ENCODE data around the gene DCDC1.

DCDC1 gene

DNA sequence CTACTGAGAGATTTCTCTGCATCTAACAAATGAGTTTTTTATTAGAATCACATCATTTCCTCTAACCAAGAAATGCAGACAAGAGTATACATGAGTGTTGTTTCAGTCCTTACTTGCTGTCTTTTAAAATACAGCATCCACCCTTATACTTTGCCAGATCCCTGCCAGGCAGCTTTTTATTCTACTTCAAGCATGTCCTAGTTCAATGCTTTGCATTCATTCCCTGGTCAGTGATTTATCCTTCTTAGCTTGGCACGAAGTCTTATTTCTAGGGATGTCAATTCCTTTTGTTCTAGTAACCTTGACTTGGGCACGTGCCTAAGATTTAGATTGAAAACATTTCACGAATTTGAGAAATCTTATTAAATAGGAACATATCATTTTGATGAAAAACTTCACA, 476.2 kb downstream of the DCDC1 start:
- no peak overlapping the region for H2AFZ ChIP-seq (ENCODE audit: low read depth, low read length)
- H3K36me3 ChIP-seq (replicated peaks; ENCODE audit: low read depth, low read length) = no peaks in the 10 kb centered on the region

DNA sequence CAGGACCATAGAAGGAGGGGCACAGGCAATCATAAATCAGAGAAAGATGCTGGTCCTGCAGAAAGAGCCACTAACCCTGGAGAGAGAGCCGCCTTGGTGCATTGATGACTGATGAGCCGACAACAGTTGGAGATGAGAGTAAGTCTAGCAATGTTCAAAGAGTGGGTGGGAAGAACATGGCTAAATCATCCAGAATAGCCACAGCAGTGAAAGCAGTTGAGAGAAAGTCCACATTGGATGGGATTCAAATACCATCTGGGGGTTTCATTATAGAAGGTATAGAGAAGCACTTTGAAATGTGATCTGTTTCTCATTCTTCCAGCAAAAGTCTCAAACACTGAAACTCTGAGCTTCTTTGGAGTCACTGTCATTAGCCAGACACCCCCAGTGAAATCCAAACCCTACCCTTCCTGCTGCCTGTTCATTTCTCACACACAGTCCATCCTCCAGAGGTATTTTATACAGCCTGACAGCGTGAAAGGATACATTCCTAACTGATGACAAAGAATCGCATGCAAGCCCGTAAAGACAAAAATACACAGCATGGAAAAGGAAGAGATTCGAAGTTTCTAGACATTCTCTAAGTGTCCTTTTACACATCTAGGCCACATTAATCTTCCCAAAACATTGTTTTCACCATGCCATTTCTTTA, 480.3 kb downstream of the DCDC1 start:
- Histone ChIP-seq H3K4me3 (ENCODE audit: low read length) (no peak overlapping the region), H3K36me3 (replicated peaks; ENCODE audit: low read depth, low read length) (no peaks in the 10 kb centered on the region), H4K20me1 (ENCODE audit: insufficient read depth, low read length) (no peaks in the 10 kb centered on the region), H3K27me3 (ENCODE audit: low read depth, low read length) (peaks cover 6% of the 10 kb centered on the region; the same call in 1 of the 2 replicates), H3K4me2 (ENCODE audit: low read length) (no peak overlapping the region), H3K9ac (ENCODE audit: low read length) (no peak overlapping the region), H3K79me2 (ENCODE audit: low read length) (no peaks in the 10 kb centered on the region), H3K9me3 (ENCODE audit: insufficient read depth, low read length) (no peaks in the 10 kb centered on the region), H3K4me1 (ENCODE audit: low read length) (no peaks in the 10 kb centered on the region), H3K27ac (ENCODE audit: low read length) (no peak overlapping the region), H2AFZ (ENCODE audit: low read depth, low read length) (no peak overlapping the region)
- TF ChIP-seq, protein P1, sequence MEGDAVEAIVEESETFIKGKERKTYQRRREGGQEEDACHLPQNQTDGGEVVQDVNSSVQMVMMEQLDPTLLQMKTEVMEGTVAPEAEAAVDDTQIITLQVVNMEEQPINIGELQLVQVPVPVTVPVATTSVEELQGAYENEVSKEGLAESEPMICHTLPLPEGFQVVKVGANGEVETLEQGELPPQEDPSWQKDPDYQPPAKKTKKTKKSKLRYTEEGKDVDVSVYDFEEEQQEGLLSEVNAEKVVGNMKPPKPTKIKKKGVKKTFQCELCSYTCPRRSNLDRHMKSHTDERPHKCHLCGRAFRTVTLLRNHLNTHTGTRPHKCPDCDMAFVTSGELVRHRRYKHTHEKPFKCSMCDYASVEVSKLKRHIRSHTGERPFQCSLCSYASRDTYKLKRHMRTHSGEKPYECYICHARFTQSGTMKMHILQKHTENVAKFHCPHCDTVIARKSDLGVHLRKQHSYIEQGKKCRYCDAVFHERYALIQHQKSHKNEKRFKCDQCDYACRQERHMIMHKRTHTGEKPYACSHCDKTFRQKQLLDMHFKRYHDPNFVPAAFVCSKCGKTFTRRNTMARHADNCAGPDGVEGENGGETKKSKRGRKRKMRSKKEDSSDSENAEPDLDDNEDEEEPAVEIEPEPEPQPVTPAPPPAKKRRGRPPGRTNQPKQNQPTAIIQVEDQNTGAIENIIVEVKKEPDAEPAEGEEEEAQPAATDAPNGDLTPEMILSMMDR (IDR thresholded peaks at IDR 0.05; ENCODE audit: low read depth, low read length) = no peak
- TF ChIP-seq EZH2phosphoT487 (IDR thresholded peaks at IDR 0.05; ENCODE audit: low read depth) = no peak

More for the DNA sequence above, 476.2 kb downstream of the DCDC1 start:
- Histone ChIP-seq H3K4me3 (ENCODE audit: low read length) (no peak overlapping the region), H3K27ac (ENCODE audit: low read length) (no peak overlapping the region), H3K9ac (ENCODE audit: low read length) (no peak overlapping the region), H3K27me3 (ENCODE audit: low read depth, low read length) (peaks cover 6% of the 10 kb centered on the region; the same call in 1 of the 2 replicates), H3K79me2 (ENCODE audit: low read length) (no peaks in the 10 kb centered on the region), H3K4me1 (ENCODE audit: low read length) (no peaks in the 10 kb centered on the region), H3K9me3 (ENCODE audit: insufficient read depth, low read length) (no peaks in the 10 kb centered on the region), H3K4me2 (ENCODE audit: low read length) (no peak overlapping the region), H4K20me1 (ENCODE audit: insufficient read depth, low read length) (no peaks in the 10 kb centered on the region)
- no peak for TF ChIP-seq EZH2phosphoT487 (IDR thresholded peaks at IDR 0.05; ENCODE audit: low read depth)
- TF ChIP-seq, protein P1 (IDR thresholded peaks at IDR 0.05; ENCODE audit: low read depth, low read length) = no peak

DNA sequence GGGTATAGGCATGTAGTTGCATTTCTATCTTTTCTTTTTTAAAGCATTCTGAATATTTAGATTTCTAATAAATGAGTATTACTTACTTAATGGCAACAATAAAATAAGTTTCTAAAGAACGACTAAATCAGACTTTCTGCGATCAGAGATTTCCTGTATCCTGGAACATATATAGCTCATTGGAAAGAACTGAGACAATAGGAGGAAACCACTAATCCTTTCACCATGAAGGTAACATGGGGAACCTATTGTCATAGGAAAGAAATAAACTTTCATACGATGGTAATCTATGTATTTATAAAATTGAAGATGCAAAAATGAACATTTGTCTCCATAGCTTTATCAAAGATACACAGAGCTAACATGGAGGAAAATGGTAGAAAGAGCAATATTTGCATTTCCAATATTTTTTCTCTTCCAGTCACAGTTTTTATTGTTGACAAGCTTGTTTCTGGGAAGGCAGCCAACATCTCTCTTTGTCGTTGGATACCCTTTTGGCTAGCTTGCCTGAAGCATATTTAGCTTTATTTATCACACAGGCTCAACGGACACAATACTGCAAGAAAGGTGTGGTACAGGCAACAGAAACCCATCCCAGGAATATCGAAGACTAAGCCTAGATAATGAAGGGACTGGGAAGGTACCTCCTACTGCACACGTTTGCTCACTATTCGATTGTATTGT, 490.1 kb downstream of the DCDC1 start:
- H3K4me2 ChIP-seq (ENCODE audit: low read length) = no peak overlapping the region
- H4K20me1 ChIP-seq (ENCODE audit: insufficient read depth, low read length) = no peaks in the 10 kb centered on the region
- TF ChIP-seq EZH2phosphoT487 (IDR thresholded peaks at IDR 0.05; ENCODE audit: low read depth) = no peak
- TF ChIP-seq, protein P1 (IDR thresholded peaks at IDR 0.05; ENCODE audit: low read depth, low read length) = no peak

DNA sequence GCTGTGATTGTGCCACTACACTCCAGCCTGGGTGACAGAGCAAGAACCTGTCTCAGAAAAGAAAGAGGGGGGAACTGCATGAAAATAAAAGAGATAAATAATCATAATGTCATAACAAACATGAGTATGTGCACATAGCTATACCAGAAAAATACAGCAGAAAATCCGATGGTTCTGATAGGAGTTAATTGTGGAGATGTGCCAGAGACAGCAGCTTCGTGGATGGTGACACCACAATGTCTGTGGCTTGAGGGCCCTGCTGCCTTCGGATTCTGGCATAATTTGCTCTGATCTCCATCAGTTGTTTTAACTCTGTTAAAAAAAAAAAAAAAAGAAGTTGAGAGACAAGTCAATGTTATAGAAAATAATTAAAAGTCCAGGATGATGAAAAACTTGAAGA, 491.1 kb downstream of the DCDC1 start:
- TF ChIP-seq, protein P1 (IDR thresholded peaks at IDR 0.05; ENCODE audit: low read depth, low read length) = no peak
- TF ChIP-seq EZH2phosphoT487 (IDR thresholded peaks at IDR 0.05; ENCODE audit: low read depth) = no peak

More for the DNA sequence above, 490.1 kb downstream of the DCDC1 start:
- Histone ChIP-seq H3K79me2 (ENCODE audit: low read length) (no peaks in the 10 kb centered on the region), H3K27ac (ENCODE audit: low read length) (no peak overlapping the region), H3K36me3 (replicated peaks; ENCODE audit: low read depth, low read length) (no peaks in the 10 kb centered on the region), H3K27me3 (ENCODE audit: low read depth, low read length) (peaks cover 9% of the 10 kb centered on the region; the same call in 1 of the 2 replicates), H3K9ac (ENCODE audit: low read length) (no peak overlapping the region), H3K4me1 (ENCODE audit: low read length) (no peaks in the 10 kb centered on the region), H3K9me3 (ENCODE audit: insufficient read depth, low read length) (no peaks in the 10 kb centered on the region), H2AFZ (ENCODE audit: low read depth, low read length) (no peak overlapping the region), H3K4me3 (ENCODE audit: low read length) (no peak overlapping the region)

More for the DNA sequence above, 491.1 kb downstream of the DCDC1 start:
- H3K36me3 ChIP-seq (replicated peaks; ENCODE audit: low read depth, low read length) = no peaks in the 10 kb centered on the region
- no peak overlapping the region for H3K27ac ChIP-seq (ENCODE audit: low read length)
- no peaks in the 10 kb centered on the region for H3K9me3 ChIP-seq (ENCODE audit: insufficient read depth, low read length)
- no peak overlapping the region for H2AFZ ChIP-seq (ENCODE audit: low read depth, low read length)
- no peak overlapping the region for H3K4me2 ChIP-seq (ENCODE audit: low read length)
- no peak overlapping the region for H3K4me3 ChIP-seq (ENCODE audit: low read length)
- no peaks in the 10 kb centered on the region for H4K20me1 ChIP-seq (ENCODE audit: insufficient read depth, low read length)
- H3K79me2 ChIP-seq (ENCODE audit: low read length) = no peaks in the 10 kb centered on the region
- H3K4me1 ChIP-seq (ENCODE audit: low read length) = no peaks in the 10 kb centered on the region
- H3K27me3 ChIP-seq (ENCODE audit: low read depth, low read length) = peaks cover 9% of the 10 kb centered on the region; the same call in 1 of the 2 replicates
- no peak overlapping the region for H3K9ac ChIP-seq (ENCODE audit: low read length)
